Measurements from ENCODE around the gene CCN5. TPM values are rescaled to one million over a fixed set of nuclear protein-coding genes. Genes with fewer than 3 reads are reported as not detected.

The CCN5 gene
- total and polyA plus RNA-seq, 2 of the 13 experiments (the other 11 are each of a cell fraction or from before 2014, with no cell fraction given), result 0.12 TPM; not detected in 1

- TF ChIP-seq ZNF788 (CRISPR knock-in tag; IDR thresholded peaks at IDR 0.05; ENCODE audit: borderline replicate concordance) (no peak), ZNF383 (CRISPR knock-in tag; IDR thresholded peaks at IDR 0.05; ENCODE audit: borderline replicate concordance) (no peak), ZFX (CRISPR knock-in tag; IDR thresholded peaks at IDR 0.05; ENCODE audit: low read depth) (no peak), ZMAT3 (CRISPR knock-in tag; conservative IDR thresholded peaks at IDR 0.05) (no peak), HNF4G (IDR thresholded peaks at IDR 0.05; ENCODE audit: borderline replicate concordance, low read depth, low read length) (no peak), HNF4G (CRISPR knock-in tag; IDR thresholded peaks at IDR 0.05; ENCODE audit: borderline replicate concordance, low read depth) (no peak), ATF2 (CRISPR knock-in tag; IDR thresholded peaks at IDR 0.05) (no peak), ZSCAN30 (CRISPR knock-in tag; IDR thresholded peaks at IDR 0.05) (no peak), ZNF580 (CRISPR knock-in tag; IDR thresholded peaks at IDR 0.05; ENCODE audit: borderline replicate concordance, low read depth) (no peak), ZNF839 (CRISPR knock-in tag; IDR thresholded peaks at IDR 0.05; ENCODE audit: borderline replicate concordance) (no peak), ZMYM3 (CRISPR knock-in tag; IDR thresholded peaks at IDR 0.05) (no peak), SSRP1 (CRISPR knock-in tag; IDR thresholded peaks at IDR 0.05) (no peak), ZNF264 (CRISPR knock-in tag; IDR thresholded peaks at IDR 0.05) (no peak), RFX5 (IDR thresholded peaks at IDR 0.05; ENCODE audit: low read depth, low read length) (no peak), ZBTB2 (CRISPR knock-in tag; IDR thresholded peaks at IDR 0.05; ENCODE audit: low read depth) (no peak), GTF3A (CRISPR knock-in tag; conservative IDR thresholded peaks at IDR 0.05) (no peak), ZNF670 (CRISPR knock-in tag; IDR thresholded peaks at IDR 0.05; ENCODE audit: borderline replicate concordance) (no peak), FUBP1 (CRISPR knock-in tag; IDR thresholded peaks at IDR 0.05; ENCODE audit: borderline replicate concordance) (no peak)
- TF ChIP-seq, protein P1, sequence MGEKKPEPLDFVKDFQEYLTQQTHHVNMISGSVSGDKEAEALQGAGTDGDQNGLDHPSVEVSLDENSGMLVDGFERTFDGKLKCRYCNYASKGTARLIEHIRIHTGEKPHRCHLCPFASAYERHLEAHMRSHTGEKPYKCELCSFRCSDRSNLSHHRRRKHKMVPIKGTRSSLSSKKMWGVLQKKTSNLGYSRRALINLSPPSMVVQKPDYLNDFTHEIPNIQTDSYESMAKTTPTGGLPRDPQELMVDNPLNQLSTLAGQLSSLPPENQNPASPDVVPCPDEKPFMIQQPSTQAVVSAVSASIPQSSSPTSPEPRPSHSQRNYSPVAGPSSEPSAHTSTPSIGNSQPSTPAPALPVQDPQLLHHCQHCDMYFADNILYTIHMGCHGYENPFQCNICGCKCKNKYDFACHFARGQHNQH (CRISPR knock-in tag; IDR thresholded peaks at IDR 0.05), result no peak
- TF ChIP-seq, protein P2, sequence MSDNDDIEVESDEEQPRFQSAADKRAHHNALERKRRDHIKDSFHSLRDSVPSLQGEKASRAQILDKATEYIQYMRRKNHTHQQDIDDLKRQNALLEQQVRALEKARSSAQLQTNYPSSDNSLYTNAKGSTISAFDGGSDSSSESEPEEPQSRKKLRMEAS (IDR thresholded peaks at IDR 0.05), result 0 out of 2 replicates have a peak, but pooled peaks have one; percentile 28
Observed at GRCh38 chr20:44702776-44703175, 12.4 kb upstream of the CCN5 start (continued).
